Lower leg skin (tissue), 3 donors: Measurements from ENCODE around the gene MYT1.

Experiments
- CTCF ChIP-seq, 3 donors: fragments of 450-650 bp; IDR thresholded peaks; one replicate each; pipeline ENCODE4 v1.5.1; 2016; ENCODE audit warnings: antibody characterized with exemption in 3 of 3, mild to moderate bottlenecking in 3 of 3, moderate library complexity in 2 of 3
- POLR2A ChIP-seq, 2 donors: fragments of 450-650 bp; IDR thresholded peaks; one replicate each; pipeline ENCODE4 v1.6.1; 2016 to 2017; ENCODE audit warnings: antibody characterized with exemption in 2 of 2, mild to moderate bottlenecking in 1 of 2, moderate library complexity in 1 of 2

GRCh38 chr20:64149809-64150560 lies 14.3 kb upstream of the MYT1 start:
- TF ChIP-seq CTCF (IDR thresholded peaks at IDR 0.05) (no peak), POLR2A (IDR thresholded peaks at IDR 0.05) (no peak)
